Keratinocyte (primary cell): Measurements from ENCODE around the gene KCNMA1.

ENCODE experiments used
- CTCF ChIP-seq, 3 experiments: IDR thresholded peaks in 1 of 3; conservative IDR thresholded peaks in 1 of 3; optimal IDR thresholded peaks in 1 of 3; 2 replicates in 2 of 3; 3 replicates in 1 of 3; pipeline versions ENCODE3 to v1.5.1; 2011; ENCODE audit warnings: low read length in 3 of 3, mild to moderate bottlenecking in 3 of 3, moderate library complexity in 2 of 3, control low read depth in 1 of 3, inconsistent platforms in 1 of 3; ENCODE audit not compliant: insufficient read depth in 2 of 3; ENCODE audit errors: extremely low read depth in 1 of 3
- EZH2 ChIP-seq: IDR thresholded peaks from one replicate; pipeline ENCODE4 v1.6.1; 2012; ENCODE audit warnings: inconsistent platforms, mild to moderate bottlenecking, low read length, moderate library complexity

- TF ChIP-seq CTCF (optimal IDR thresholded peaks at IDR 0.05 in 1 of 3, IDR thresholded peaks at IDR 0.05 in 1 of 3, conservative IDR thresholded peaks at IDR 0.05 in 1 of 3; ENCODE audit: extremely low read depth in 1 of 3, insufficient read depth in 2 of 3, low read length in 3 of 3) (no peak), EZH2 (no peak)
These were observed 250.8 kb downstream of the KCNMA1 start for GRCh38 chr10:77386838-77387237.
